Fibroblast of mammary gland (primary cell): ENCODE measurements around the gene WDR72.

Source experiments
- DNase-seq: peaks from one replicate; pipeline ENCODE4 v3.0.0-alpha.2; 2010; ENCODE audit warnings: low read depth
- H3K4me3 ChIP-seq: 2 replicates; pipeline ENCODE4 v1.5.1; 2011; ENCODE audit warnings: low read depth, mild to moderate bottlenecking, low read length, moderate library complexity; ENCODE audit not compliant: control insufficient read depth
- CTCF ChIP-seq: conservative IDR thresholded peaks from 2 replicates; pipeline ENCODE4 v1.5.1; 2011; ENCODE audit warnings: low read depth, low read length, inconsistent platforms; ENCODE audit not compliant: control insufficient read depth, insufficient read depth

WDR72 gene

GRCh38 chr15:53747501-53748068 lies 11.9 kb downstream of the WDR72 start:
- TF ChIP-seq CTCF: no peak
- DNase-seq: no peak
- no peak overlapping the region for H3K4me3 ChIP-seq

- TF ChIP-seq CTCF: no peak
- DNase-seq: no peak
- no peak overlapping the region for H3K4me3 ChIP-seq
These were observed 13.4 kb downstream of the WDR72 start for GRCh38 chr15:53746101-53746500.

- TF ChIP-seq CTCF: no peak
- H3K4me3 ChIP-seq: no peak overlapping the region
- DNase-seq: no peak
These were observed 19.8 kb downstream of the WDR72 start for GRCh38 chr15:53739651-53740050.

- DNase-seq: no peak
- no peak for TF ChIP-seq CTCF
- no peak overlapping the region for H3K4me3 ChIP-seq
These were observed 20.3 kb downstream of the WDR72 start for GRCh38 chr15:53739187-53739586.

- no peak overlapping the region for H3K4me3 ChIP-seq
- TF ChIP-seq CTCF: no peak
- DNase-seq: no peak
These were observed 38.0 kb downstream of the WDR72 start for GRCh38 chr15:53721334-53722087.

- TF ChIP-seq CTCF: peak; percentile 18
- peak; percentile 4 for DNase-seq
These were observed 42.3 kb downstream of the WDR72 start for GRCh38 chr15:53716909-53717876.

More at GRCh38 chr15:53716909-53717876, 42.3 kb downstream of the WDR72 start:
- no peak overlapping the region for H3K4me3 ChIP-seq
